ENCODE measurements around the gene AP3M1.
A peak's percentile ranks its signal among the peaks of the same experiment; 100 is the strongest.

GRCh38 chr10:74153123-74153522 is 2.5 kb upstream of the AP3M1 start:
- TF ChIP-seq CTCF (IDR thresholded peaks at IDR 0.05) (peak; percentile 42 to 52 (median 44)), POLR2AphosphoS5 (IDR thresholded peaks at IDR 0.05) (no peak), EP300 (IDR thresholded peaks at IDR 0.05) (no peak), POLR2A (IDR thresholded peaks at IDR 0.05; ENCODE audit: low read depth) (no peak)
